ENCODE measurements around the gene ZNF746. TPM values are rescaled to one million over a fixed set of nuclear protein-coding genes. Genes with fewer than 3 reads are reported as not detected.

The ZNF746 gene
- total and polyA plus RNA-seq, 2 donors (not counting 1 experiment from before 2014, with no cell fraction given), result 5.9 to 21.5 TPM

GRCh38 chr7:149510248-149510647, 12.6 kb upstream of the ZNF746 start:
- Histone ChIP-seq H3K36me3 (ENCODE audit: control insufficient read depth, insufficient read depth, low read length) (no peaks in the 10 kb centered on the region), H3K4me2 (ENCODE audit: extremely low read depth, insufficient read depth, low read length) (no peak overlapping the region), H3K4me3 (replicated peaks in 1 of 4; ENCODE audit: control extremely low read depth in 1 of 4, insufficient read depth in 1 of 4, low read depth in 3 of 4, low read length in 4 of 4) (no peak overlapping the region), H3K9me3 (ENCODE audit: control insufficient read depth, insufficient read depth, low read depth, low read length) (no peaks in the 10 kb centered on the region), H4K20me1 (ENCODE audit: control insufficient read depth, extremely low read depth, insufficient read depth, low read length) (no peaks in the 10 kb centered on the region), H3K79me2 (ENCODE audit: control insufficient read depth, insufficient read depth, low read length) (no peaks in the 10 kb centered on the region), H3K27ac (ENCODE audit: insufficient read depth, low read length) (no peak overlapping the region), H2AFZ (ENCODE audit: low read length) (no peak overlapping the region), H3K9ac (ENCODE audit: insufficient read depth, low read length) (no peak overlapping the region), H3K4me1 (ENCODE audit: control insufficient read depth, extremely low read depth, insufficient read depth, low read length) (no peaks in the 10 kb centered on the region), H3K27me3 (ENCODE audit: control insufficient read depth, insufficient read depth, low read length) (no peaks in the 10 kb centered on the region)
- TF ChIP-seq EZH2 (IDR thresholded peaks at IDR 0.05; ENCODE audit: low read length, missing control alignments), result no peak
- TF ChIP-seq CTCF (conservative IDR thresholded peaks at IDR 0.05 in 1 of 2, IDR thresholded peaks at IDR 0.05 in 1 of 2; ENCODE audit: low read depth in 1 of 2, low read length in 2 of 2), result no peak
- no peak for DNase-seq (ENCODE audit: low read depth in 2 of 2)

- no peak overlapping the region for H2AFZ ChIP-seq (ENCODE audit: low read length)
- no peaks in the 10 kb centered on the region for H3K79me2 ChIP-seq (ENCODE audit: control insufficient read depth, insufficient read depth, low read length)
- H3K9me3 ChIP-seq (ENCODE audit: control insufficient read depth, insufficient read depth, low read depth, low read length), result no peaks in the 10 kb centered on the region
- H3K4me1 ChIP-seq (ENCODE audit: control insufficient read depth, extremely low read depth, insufficient read depth, low read length), result no peaks in the 10 kb centered on the region
- no peak overlapping the region for H3K9ac ChIP-seq (ENCODE audit: insufficient read depth, low read length)
- no peaks in the 10 kb centered on the region for H3K36me3 ChIP-seq (ENCODE audit: control insufficient read depth, insufficient read depth, low read length)
- TF ChIP-seq EZH2 (IDR thresholded peaks at IDR 0.05; ENCODE audit: low read length, missing control alignments), result no peak
- TF ChIP-seq CTCF (conservative IDR thresholded peaks at IDR 0.05 in 1 of 2, IDR thresholded peaks at IDR 0.05 in 1 of 2; ENCODE audit: low read depth in 1 of 2, low read length in 2 of 2), result no peak
- no peaks in the 10 kb centered on the region for H4K20me1 ChIP-seq (ENCODE audit: control insufficient read depth, extremely low read depth, insufficient read depth, low read length)
- no peak for DNase-seq (ENCODE audit: low read depth in 2 of 2)
- H3K27me3 ChIP-seq (ENCODE audit: control insufficient read depth, insufficient read depth, low read length), result no peaks in the 10 kb centered on the region
- H3K4me3 ChIP-seq (replicated peaks in 1 of 4; ENCODE audit: control extremely low read depth in 1 of 4, insufficient read depth in 1 of 4, low read depth in 3 of 4, low read length in 4 of 4), result no peak overlapping the region
- no peak overlapping the region for H3K27ac ChIP-seq (ENCODE audit: insufficient read depth, low read length)
- no peak overlapping the region for H3K4me2 ChIP-seq (ENCODE audit: extremely low read depth, insufficient read depth, low read length)
Observed at GRCh38 chr7:149509774-149510173, 12.2 kb upstream of the ZNF746 start.

GRCh38 chr7:149505551-149505950, 7.9 kb upstream of the ZNF746 start:
- Histone ChIP-seq H3K9me3 (ENCODE audit: control insufficient read depth, insufficient read depth, low read depth, low read length) (no peaks in the 10 kb centered on the region), H3K27ac (ENCODE audit: insufficient read depth, low read length) (no peak overlapping the region), H3K27me3 (ENCODE audit: control insufficient read depth, insufficient read depth, low read length) (peaks cover under 1% of the 10 kb centered on the region), H2AFZ (ENCODE audit: low read length) (no peak overlapping the region), H3K4me3 (replicated peaks in 1 of 4; ENCODE audit: control extremely low read depth in 1 of 4, insufficient read depth in 1 of 4, low read depth in 3 of 4, low read length in 4 of 4) (no peak overlapping the region), H3K36me3 (ENCODE audit: control insufficient read depth, insufficient read depth, low read length) (no peaks in the 10 kb centered on the region), H4K20me1 (ENCODE audit: control insufficient read depth, extremely low read depth, insufficient read depth, low read length) (no peaks in the 10 kb centered on the region), H3K9ac (ENCODE audit: insufficient read depth, low read length) (no peak overlapping the region), H3K4me2 (ENCODE audit: extremely low read depth, insufficient read depth, low read length) (no peak overlapping the region), H3K4me1 (ENCODE audit: control insufficient read depth, extremely low read depth, insufficient read depth, low read length) (no peaks in the 10 kb centered on the region), H3K79me2 (ENCODE audit: control insufficient read depth, insufficient read depth, low read length) (no peaks in the 10 kb centered on the region)
- no peak for DNase-seq (ENCODE audit: low read depth in 2 of 2)
- no peak for TF ChIP-seq EZH2 (IDR thresholded peaks at IDR 0.05; ENCODE audit: low read length, missing control alignments)
- TF ChIP-seq CTCF (conservative IDR thresholded peaks at IDR 0.05 in 1 of 2, IDR thresholded peaks at IDR 0.05 in 1 of 2; ENCODE audit: low read depth in 1 of 2, low read length in 2 of 2), result no peak
